ENCODE results near the gene NCKAP5. TPM values are rescaled to one million over a fixed set of nuclear protein-coding genes. Genes with fewer than 3 reads are reported as not detected.

Gene NCKAP5
- total and polyA plus RNA-seq, 4 donors: 0.57 to 2.8 (median 2.4) TPM

GRCh38 chr2:132670496-132671150 is 897.6 kb downstream of the NCKAP5 start:
- no peak overlapping the region for H3K9ac ChIP-seq (ENCODE audit: low read depth in 1 of 2, low read length in 2 of 2)
- no peak overlapping the region for H3K27ac ChIP-seq (ENCODE audit: low read depth in 1 of 2, low read length in 2 of 2)
- H3K27me3 ChIP-seq (ENCODE audit: control insufficient read depth in 4 of 4, insufficient read depth in 4 of 4, low read length in 3 of 4): peaks cover 0 to 2% (median 0%) of the 10 kb centered on the region in 4 donors
- peak; percentile 46 to 48 for TF ChIP-seq RAD21 (IDR thresholded peaks at IDR 0.05)
- TF ChIP-seq RXRA (IDR thresholded peaks at IDR 0.05): no peak
- H3K9me3 ChIP-seq (ENCODE audit: control insufficient read depth in 4 of 4, low read length in 3 of 4): no peaks in the 10 kb centered on the region
- 3% methylated on average over 44 of the region's 44 CpGs for WGBS
- DNase-seq (ENCODE audit: low spot score): peak; percentile 37
- no peaks in the 10 kb centered on the region for H3K36me3 ChIP-seq (ENCODE audit: control insufficient read depth in 4 of 4, insufficient read depth in 3 of 4, low read depth in 1 of 4, low read length in 3 of 4)
- peak overlapping the region; percentile 50 to 73 (median 72) for H3K4me3 ChIP-seq (ENCODE audit: low read depth in 1 of 3, low read length in 3 of 3)
- H3K4me1 ChIP-seq (ENCODE audit: control insufficient read depth in 4 of 4, insufficient read depth in 4 of 4, low read length in 3 of 4): peaks cover 13 to 31% (median 25%) of the 10 kb centered on the region in 4 donors

GRCh38 chr2:132669908-132670495 is 898.3 kb downstream of the NCKAP5 start, which contains the start of gene LYPD1:
Gene LYPD1, minus strand, starts transcription at chr2:132670205. Its CDS starts 273 bp downstream, at chr2:132669932.
- no peak for TF ChIP-seq EGR1 (IDR thresholded peaks at IDR 0.05; ENCODE audit: low read depth in 2 of 2)
- no peak for TF ChIP-seq MAX (IDR thresholded peaks at IDR 0.05)
- no peak for TF ChIP-seq NR2F2 (IDR thresholded peaks at IDR 0.05)
- no peak for TF ChIP-seq HNF4A (conservative IDR thresholded peaks at IDR 0.05)
- TF ChIP-seq TAF1 (conservative IDR thresholded peaks at IDR 0.05): no peak
- no peak for TF ChIP-seq JUND (IDR thresholded peaks at IDR 0.05)
- TF ChIP-seq REST (IDR thresholded peaks at IDR 0.05): no peak
- no peak for TF ChIP-seq YY1 (IDR thresholded peaks at IDR 0.05)
- no peak for TF ChIP-seq ZBTB33 (IDR thresholded peaks at IDR 0.05)
- no peak for TF ChIP-seq FOXA2 (IDR thresholded peaks at IDR 0.05)
- no peak for TF ChIP-seq CTCF (IDR thresholded peaks at IDR 0.05; ENCODE audit: low read depth, low read length, missing input control)
- TF ChIP-seq HNF4G (IDR thresholded peaks at IDR 0.05): no peak
- TF ChIP-seq RXRA (IDR thresholded peaks at IDR 0.05): no peak
- TF ChIP-seq GABPA (IDR thresholded peaks at IDR 0.05 in 1 of 2, conservative IDR thresholded peaks at IDR 0.05 in 1 of 2): no peak
- TF ChIP-seq RAD21 (IDR thresholded peaks at IDR 0.05): no peak
- no peak for TF ChIP-seq SP1 (IDR thresholded peaks at IDR 0.05)
- TF ChIP-seq FOXA1 (IDR thresholded peaks at IDR 0.05): no peak
- TF ChIP-seq ATF3 (IDR thresholded peaks at IDR 0.05): no peak
- H3K27me3 ChIP-seq (ENCODE audit: control insufficient read depth in 4 of 4, insufficient read depth in 4 of 4, low read length in 3 of 4): peaks cover 0 to 2% (median 0%) of the 10 kb centered on the region in 4 donors
- H3K4me1 ChIP-seq (ENCODE audit: control insufficient read depth in 4 of 4, insufficient read depth in 4 of 4, low read length in 3 of 4): peaks cover 13 to 31% (median 25%) of the 10 kb centered on the region in 4 donors
- DNase-seq (ENCODE audit: low spot score): no peak
- H3K27ac ChIP-seq (ENCODE audit: low read depth in 1 of 2, low read length in 2 of 2): no peak within 1 kb of the TSS
- under 1% methylated on average over 59 of the region's 59 CpGs for WGBS
- no peaks in the 10 kb centered on the region for H3K36me3 ChIP-seq (ENCODE audit: control insufficient read depth in 4 of 4, insufficient read depth in 3 of 4, low read depth in 1 of 4, low read length in 3 of 4)
- peak within 1 kb of the TSS; percentile 50 to 73 (median 72) for H3K4me3 ChIP-seq (ENCODE audit: low read depth in 1 of 3, low read length in 3 of 3)
- no peaks in the 10 kb centered on the region for H3K9me3 ChIP-seq (ENCODE audit: control insufficient read depth in 4 of 4, low read length in 3 of 4)
- H3K9ac ChIP-seq (ENCODE audit: low read depth in 1 of 2, low read length in 2 of 2): no peak within 1 kb of the TSS
